ENCODE results near the gene PSMD10. TPM values are rescaled to one million over a fixed set of nuclear protein-coding genes. Genes with fewer than 3 reads are reported as not detected.

The PSMD10 gene
- total and polyA plus RNA-seq, 12 donors: 21.1 to 112 (median 50.8) TPM

DNA sequence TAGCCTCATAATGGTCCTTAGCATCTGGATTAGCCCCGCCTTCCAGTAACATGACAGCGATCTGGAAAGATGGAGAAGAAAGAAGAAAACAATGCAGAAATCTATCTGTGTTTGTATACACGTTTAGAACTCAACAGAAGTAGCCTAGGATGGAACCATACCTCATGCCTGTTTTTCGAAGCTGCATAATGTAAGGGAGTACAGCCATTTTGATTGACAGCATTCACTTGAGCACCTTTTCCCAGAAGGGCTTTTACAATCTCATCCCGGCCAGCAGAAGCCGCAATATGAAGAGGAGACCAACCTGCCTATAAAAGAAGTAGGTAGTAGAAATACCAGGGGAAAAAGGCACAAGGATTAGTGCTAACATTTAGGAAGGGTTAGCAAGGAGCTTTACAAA, 3.5 kb downstream of the PSMD10 start:
- TF ChIP-seq POLR2A (IDR thresholded peaks at IDR 0.05): no peak
- Histone ChIP-seq H3K4me1 (replicated peaks in 1 of 2) (peaks cover 3 to 4% of the 10 kb centered on the region in 2 donors), H3K4me3 (no peak overlapping the region), H3K9me3 (replicated peaks in 1 of 3) (no peaks in the 10 kb centered on the region), H3K27me3 (no peaks in the 10 kb centered on the region), H3K27ac (no peak overlapping the region), H3K36me3 (replicated peaks in 1 of 2) (peaks cover 0 to 10% of the 10 kb centered on the region in 2 donors)
- 80 to 95% (median 86%) methylated on average over 6 of the region's 6 CpGs for WGBS, 4 donors
- no peak for DNase-seq
- intact Hi-C loops (cut with DNase I): no loop called here

DNA sequence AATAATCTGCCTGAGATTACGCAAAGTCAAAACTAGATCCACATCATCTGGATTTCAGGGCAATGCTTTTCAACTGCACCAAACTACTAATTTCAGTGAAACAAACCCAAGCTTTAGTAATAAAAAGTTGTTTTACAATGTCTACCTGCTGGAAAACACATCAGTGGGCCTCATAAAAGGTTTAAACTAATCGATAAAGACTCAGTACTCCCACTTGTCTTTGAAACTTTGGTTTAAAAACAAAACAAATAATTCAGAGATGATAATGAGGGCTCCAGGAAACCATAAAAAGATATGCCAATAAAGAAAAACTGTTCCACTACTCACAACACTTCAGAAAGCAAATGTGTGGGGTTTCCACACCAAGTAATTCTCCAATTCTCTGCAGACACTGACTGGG, 10.2 kb downstream of the PSMD10 start:
- 87 to 100% (median 94%) methylated on average over 2 of the region's 2 CpGs for WGBS, 4 donors
- Histone ChIP-seq H3K27ac (no peak overlapping the region), H3K9me3 (replicated peaks in 1 of 3) (no peaks in the 10 kb centered on the region), H3K4me3 (no peak overlapping the region), H3K4me1 (replicated peaks in 1 of 2) (no peaks in the 10 kb centered on the region), H3K36me3 (replicated peaks in 1 of 2) (peaks cover 0 to 10% of the 10 kb centered on the region in 2 donors), H3K27me3 (peaks cover 10% of the 10 kb centered on the region)
- intact Hi-C loops (cut with DNase I): no loop called here
- TF ChIP-seq, protein P1, sequence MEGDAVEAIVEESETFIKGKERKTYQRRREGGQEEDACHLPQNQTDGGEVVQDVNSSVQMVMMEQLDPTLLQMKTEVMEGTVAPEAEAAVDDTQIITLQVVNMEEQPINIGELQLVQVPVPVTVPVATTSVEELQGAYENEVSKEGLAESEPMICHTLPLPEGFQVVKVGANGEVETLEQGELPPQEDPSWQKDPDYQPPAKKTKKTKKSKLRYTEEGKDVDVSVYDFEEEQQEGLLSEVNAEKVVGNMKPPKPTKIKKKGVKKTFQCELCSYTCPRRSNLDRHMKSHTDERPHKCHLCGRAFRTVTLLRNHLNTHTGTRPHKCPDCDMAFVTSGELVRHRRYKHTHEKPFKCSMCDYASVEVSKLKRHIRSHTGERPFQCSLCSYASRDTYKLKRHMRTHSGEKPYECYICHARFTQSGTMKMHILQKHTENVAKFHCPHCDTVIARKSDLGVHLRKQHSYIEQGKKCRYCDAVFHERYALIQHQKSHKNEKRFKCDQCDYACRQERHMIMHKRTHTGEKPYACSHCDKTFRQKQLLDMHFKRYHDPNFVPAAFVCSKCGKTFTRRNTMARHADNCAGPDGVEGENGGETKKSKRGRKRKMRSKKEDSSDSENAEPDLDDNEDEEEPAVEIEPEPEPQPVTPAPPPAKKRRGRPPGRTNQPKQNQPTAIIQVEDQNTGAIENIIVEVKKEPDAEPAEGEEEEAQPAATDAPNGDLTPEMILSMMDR (IDR thresholded peaks at IDR 0.05): no peak
- TF ChIP-seq POLR2A (IDR thresholded peaks at IDR 0.05): no peak
- DNase-seq: no peak

DNA sequence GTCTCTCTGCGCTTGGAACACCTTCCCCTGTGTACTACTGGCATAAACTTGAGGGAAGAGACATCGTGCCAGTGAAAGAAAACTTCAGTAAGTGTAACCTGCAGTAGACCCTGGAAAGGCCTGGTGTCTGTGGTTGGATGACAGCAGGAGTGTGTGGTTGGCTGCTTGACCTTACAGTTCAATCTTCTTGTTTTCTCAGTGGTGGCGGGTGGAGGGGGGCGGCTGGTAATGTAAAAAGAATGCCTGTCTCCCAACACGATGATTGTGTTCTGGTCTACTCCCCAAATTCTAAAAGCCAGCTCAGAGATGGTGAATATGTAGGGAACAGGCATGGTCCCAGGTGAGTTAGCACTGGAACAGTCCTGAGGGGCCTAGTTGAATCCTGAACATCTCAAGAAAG, 18.6 kb downstream of the PSMD10 start:
- no peaks in the 10 kb centered on the region for H3K36me3 ChIP-seq (replicated peaks in 1 of 2)
- H3K4me3 ChIP-seq: no peak overlapping the region
- WGBS, 4 donors: 73 to 89% (median 78%) methylated on average over 3 to 5 of the region's 5 CpGs
- intact Hi-C loops (cut with DNase I): no loop called here
- no peak for TF ChIP-seq POLR2A (IDR thresholded peaks at IDR 0.05)
- TF ChIP-seq, protein P1 (IDR thresholded peaks at IDR 0.05): no peak
- no peak for DNase-seq
- no peaks in the 10 kb centered on the region for H3K4me1 ChIP-seq (replicated peaks in 1 of 2)
- no peaks in the 10 kb centered on the region for H3K9me3 ChIP-seq (replicated peaks in 1 of 3)
- H3K27me3 ChIP-seq: peaks cover 15% of the 10 kb centered on the region
- no peak overlapping the region for H3K27ac ChIP-seq

DNA sequence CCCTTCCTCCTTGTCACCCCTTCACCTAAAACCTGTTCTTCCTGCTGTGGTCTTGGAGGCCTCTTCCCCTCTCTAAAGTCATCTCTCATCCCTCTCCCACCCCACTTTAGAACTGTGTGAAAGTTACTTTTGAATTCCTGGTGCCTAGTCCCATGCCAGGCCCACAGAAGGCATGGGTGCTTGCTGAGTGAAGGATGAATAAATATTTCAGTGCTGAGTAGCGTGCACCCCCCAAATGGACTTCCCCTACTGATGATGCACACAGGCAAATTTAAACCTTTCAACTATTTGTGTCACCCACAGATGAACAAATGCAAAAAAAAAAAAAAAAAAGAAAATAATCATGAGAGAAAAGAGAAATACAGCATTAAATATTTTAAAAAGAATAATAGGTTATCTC, 19.8 kb downstream of the PSMD10 start:
- no peaks in the 10 kb centered on the region for H3K9me3 ChIP-seq (replicated peaks in 1 of 3)
- TF ChIP-seq, protein P1 (IDR thresholded peaks at IDR 0.05): no peak
- TF ChIP-seq POLR2A (IDR thresholded peaks at IDR 0.05): no peak
- no peak for DNase-seq
- no peaks in the 10 kb centered on the region for H3K4me1 ChIP-seq (replicated peaks in 1 of 2)
- no peaks in the 10 kb centered on the region for H3K36me3 ChIP-seq (replicated peaks in 1 of 2)
- H3K4me3 ChIP-seq: no peak overlapping the region
- H3K27me3 ChIP-seq: peaks cover 22% of the 10 kb centered on the region
- no peak overlapping the region for H3K27ac ChIP-seq
- WGBS, 4 donors: 73 to 95% (median 85%) methylated on average over 1 of the region's 1 CpG
- intact Hi-C loops (cut with DNase I): no loop called here

DNA sequence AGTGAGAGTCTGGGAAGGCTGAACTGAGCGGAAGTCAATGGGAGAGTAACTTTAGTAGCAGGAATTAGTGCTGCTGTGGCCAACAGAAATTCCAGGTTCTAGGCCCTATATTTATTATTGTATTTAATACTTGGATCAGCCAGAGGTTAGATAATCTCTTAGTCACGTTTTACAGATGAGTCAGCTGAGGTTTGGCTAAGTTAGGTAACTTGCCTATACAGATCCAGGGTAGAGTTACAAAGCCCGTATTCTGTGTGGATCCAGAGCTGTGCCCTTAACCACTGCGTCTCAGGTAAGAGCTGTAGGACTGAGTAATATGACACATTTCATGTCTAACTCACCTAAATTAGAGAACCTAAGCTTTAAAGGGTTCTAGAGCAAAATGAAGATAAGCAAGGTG, 20.5 kb downstream of the PSMD10 start:
- no peak for DNase-seq

More for the DNA sequence above, 20.5 kb downstream of the PSMD10 start:
- Histone ChIP-seq H3K4me3 (no peak overlapping the region), H3K4me1 (replicated peaks in 1 of 2) (no peaks in the 10 kb centered on the region), H3K27ac (no peak overlapping the region), H3K36me3 (replicated peaks in 1 of 2) (no peaks in the 10 kb centered on the region), H3K27me3 (peaks cover 29% of the 10 kb centered on the region), H3K9me3 (replicated peaks in 1 of 3) (no peaks in the 10 kb centered on the region)
- WGBS, 4 donors: 49 to 81% (median 59%) methylated on average over 4 of the region's 4 CpGs
- TF ChIP-seq POLR2A (IDR thresholded peaks at IDR 0.05): no peak
- TF ChIP-seq, protein P1 (IDR thresholded peaks at IDR 0.05): no peak
- intact Hi-C loops (cut with DNase I): no loop called here

Measured in adrenal gland (tissue), 12 donors.